Mucosa of stomach (tissue), 1 donor: ENCODE measurements around the gene ACOX2.

Source experiments
- H3K27me3 ChIP-seq: one replicate; pipeline ENCODE4 v1.7.0; 2013; ENCODE audit warnings: mild to moderate bottlenecking, low read length; ENCODE audit not compliant: control insufficient read depth, insufficient read depth
- H3K36me3 ChIP-seq: one replicate; pipeline ENCODE4 v1.7.0; 2013; ENCODE audit warnings: low read length; ENCODE audit not compliant: control insufficient read depth, insufficient read depth
- H3K4me1 ChIP-seq: one replicate; pipeline ENCODE4 v1.7.0; 2013; ENCODE audit warnings: mild to moderate bottlenecking, low read length; ENCODE audit not compliant: control insufficient read depth, insufficient read depth
- H3K4me3 ChIP-seq: one replicate; pipeline ENCODE4 v1.7.0; 2013; ENCODE audit warnings: low read length
- H3K9ac ChIP-seq: one replicate; pipeline ENCODE4 v1.7.0; 2013; ENCODE audit warnings: mild to moderate bottlenecking, low read length, moderate library complexity
- H3K9me3 ChIP-seq: one replicate; pipeline ENCODE4 v1.7.0; 2013; ENCODE audit warnings: mild to moderate bottlenecking, low read length, moderate library complexity; ENCODE audit not compliant: control insufficient read depth
- donor health status: Pancreatic carcinoma.

Gene ACOX2

DNA sequence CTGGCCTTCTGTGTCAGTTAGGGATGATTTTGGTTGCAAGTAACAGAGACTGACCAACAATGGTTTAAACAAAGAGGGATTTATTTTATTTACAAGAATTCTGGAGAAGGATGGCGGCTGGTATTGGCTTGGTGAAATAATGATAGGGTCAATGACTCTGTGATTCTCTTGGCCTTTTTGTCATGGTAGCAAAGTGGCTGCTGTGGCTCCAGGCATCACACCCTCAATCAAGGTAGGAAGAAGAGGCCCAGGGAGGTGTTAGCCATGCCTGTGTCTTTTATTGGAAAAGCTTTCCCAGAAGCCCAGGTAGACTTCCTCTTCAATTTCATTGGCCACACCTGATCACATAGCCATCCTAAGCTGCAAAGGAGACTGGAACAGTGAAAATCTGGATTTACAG is 27.1 kb upstream of the ACOX2 start:
- Histone ChIP-seq H3K36me3 (no peaks in the 10 kb centered on the region), H3K4me1 (no peaks in the 10 kb centered on the region), H3K9ac (no peak overlapping the region), H3K4me3 (no peak overlapping the region), H3K9me3 (no peaks in the 10 kb centered on the region), H3K27me3 (no peaks in the 10 kb centered on the region)

DNA sequence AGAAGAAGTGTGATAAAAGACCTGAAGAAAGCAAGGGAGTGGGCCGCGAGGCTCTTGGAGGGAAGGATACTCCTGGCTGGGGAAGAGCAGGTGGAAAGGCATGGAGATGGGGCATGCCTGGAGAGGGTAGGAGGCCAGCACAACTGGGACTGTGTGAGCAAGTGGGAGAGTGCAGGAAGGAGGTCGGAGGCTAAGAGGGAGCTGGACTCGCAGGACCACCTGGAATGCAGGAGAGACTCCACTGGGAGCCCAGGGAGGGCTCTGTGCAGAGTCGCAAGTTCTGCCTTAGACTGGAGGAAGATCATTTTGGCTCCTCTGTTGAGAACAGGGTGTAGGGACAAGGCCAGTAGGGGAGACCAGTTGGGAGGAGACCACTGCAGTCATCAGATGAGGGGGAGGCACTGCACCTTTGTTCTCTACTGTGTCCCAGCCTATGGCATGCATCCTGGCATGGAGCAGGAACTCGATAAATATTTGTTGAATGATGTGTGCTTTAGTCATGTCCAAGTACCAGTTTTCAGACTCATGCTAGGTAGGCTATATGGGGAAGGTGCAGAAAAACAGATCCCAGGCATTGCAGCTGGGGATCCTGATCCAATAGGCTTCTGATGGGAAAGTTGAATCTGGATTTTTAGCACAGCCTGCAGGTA is 26.5 kb upstream of the ACOX2 start:
- no peaks in the 10 kb centered on the region for H3K27me3 ChIP-seq
- H3K4me3 ChIP-seq, result no peak overlapping the region
- no peaks in the 10 kb centered on the region for H3K9me3 ChIP-seq
- no peaks in the 10 kb centered on the region for H3K4me1 ChIP-seq
- H3K36me3 ChIP-seq, result no peaks in the 10 kb centered on the region
- H3K9ac ChIP-seq, result no peak overlapping the region

DNA sequence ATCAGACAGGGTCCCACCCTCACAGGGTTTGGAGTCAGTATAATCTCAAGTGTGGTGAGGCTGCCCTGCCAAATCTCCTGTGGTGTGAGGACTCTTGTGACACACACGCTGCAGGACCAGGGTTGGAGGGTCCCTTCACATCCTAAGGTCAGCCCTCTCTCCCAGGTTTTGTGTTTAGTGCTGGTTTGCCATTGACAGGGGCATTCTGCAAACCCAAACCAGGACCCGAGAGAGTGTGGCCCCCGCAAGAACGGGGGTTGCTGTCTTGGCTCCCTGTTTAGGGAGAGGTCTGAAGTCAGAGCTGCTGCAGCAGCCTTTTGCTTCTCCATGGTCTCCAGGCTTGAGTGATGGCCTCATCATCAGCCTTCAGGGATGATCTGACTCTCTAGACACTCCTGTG is 25.5 kb upstream of the ACOX2 start:
- no peak overlapping the region for H3K9ac ChIP-seq
- no peaks in the 10 kb centered on the region for H3K36me3 ChIP-seq
- H3K4me3 ChIP-seq, result no peak overlapping the region
- H3K4me1 ChIP-seq, result no peaks in the 10 kb centered on the region
- H3K27me3 ChIP-seq, result no peaks in the 10 kb centered on the region
- no peaks in the 10 kb centered on the region for H3K9me3 ChIP-seq

DNA sequence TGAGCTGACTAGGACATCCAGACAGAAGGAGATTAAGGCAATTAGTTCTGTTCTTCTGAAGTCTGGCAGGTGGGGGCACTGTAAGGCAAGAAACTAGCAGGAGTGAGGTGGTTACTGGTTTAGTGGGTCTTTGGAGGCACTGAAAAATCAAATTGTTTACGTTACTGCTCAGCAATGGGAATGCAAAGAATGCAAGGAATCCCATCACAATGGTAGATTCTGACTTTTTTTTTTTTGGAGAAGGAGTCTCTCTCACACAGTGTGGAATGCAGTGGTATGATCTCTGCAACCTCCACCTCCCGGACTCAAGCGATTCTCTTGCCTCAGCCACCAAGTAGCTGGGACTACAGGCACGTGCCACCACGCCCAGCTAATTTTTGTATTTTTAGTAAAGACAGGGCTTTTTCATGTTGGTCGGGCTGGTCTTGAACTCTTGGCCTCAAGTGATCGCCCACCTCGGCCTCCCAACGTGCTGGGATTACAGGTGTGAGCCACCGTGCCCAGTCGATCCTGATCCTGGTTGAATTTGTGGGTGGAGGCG is 23.9 kb upstream of the ACOX2 start:
- Histone ChIP-seq H3K27me3 (no peaks in the 10 kb centered on the region), H3K9ac (no peak overlapping the region), H3K4me1 (no peaks in the 10 kb centered on the region), H3K4me3 (no peak overlapping the region), H3K9me3 (no peaks in the 10 kb centered on the region), H3K36me3 (no peaks in the 10 kb centered on the region)

DNA sequence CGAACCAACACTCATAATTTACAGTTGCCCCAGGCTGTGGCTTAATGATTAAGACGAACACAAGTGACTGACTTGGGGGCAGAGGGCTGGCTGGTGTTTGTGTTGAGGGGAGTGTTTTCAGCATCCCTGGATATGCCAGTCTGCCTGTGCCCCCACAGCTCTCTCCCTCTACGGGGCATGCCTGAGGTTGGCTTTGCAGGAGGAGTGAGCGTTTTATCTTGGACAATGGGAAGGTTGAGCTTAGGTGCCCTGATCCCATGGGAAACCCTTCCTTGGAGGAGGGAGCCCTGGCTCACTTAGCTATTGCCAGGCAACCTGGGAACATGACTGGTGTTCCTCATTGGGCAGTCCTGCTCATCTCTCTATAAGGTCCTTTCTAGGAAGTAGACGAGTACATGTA is 22.6 kb upstream of the ACOX2 start:
- Histone ChIP-seq H3K4me3 (no peak overlapping the region), H3K36me3 (no peaks in the 10 kb centered on the region), H3K4me1 (no peaks in the 10 kb centered on the region), H3K27me3 (no peaks in the 10 kb centered on the region), H3K9ac (no peak overlapping the region), H3K9me3 (no peaks in the 10 kb centered on the region)

DNA sequence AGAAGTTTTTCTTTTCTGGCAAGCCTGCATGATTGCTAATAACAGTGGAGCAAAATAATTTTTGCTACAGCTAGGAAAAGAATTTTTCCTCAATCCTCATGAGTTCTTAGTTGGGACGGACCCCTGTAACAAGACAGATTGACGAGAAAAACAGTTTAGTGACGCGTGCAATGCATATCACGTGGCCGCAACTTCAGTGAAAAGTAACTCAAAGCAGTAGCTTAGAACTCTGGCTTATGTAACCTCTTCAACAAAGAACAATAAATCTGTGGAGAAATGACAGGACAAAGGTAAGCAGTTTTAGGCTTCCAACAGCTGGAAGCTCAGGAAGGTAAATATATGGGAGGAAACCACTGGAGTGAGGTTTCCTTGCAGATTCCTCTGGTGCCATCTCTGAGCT is 20.5 kb upstream of the ACOX2 start:
- H3K4me3 ChIP-seq, result no peak overlapping the region
- no peaks in the 10 kb centered on the region for H3K4me1 ChIP-seq
- H3K9me3 ChIP-seq, result no peaks in the 10 kb centered on the region
- H3K9ac ChIP-seq, result no peak overlapping the region
- no peaks in the 10 kb centered on the region for H3K27me3 ChIP-seq
- no peaks in the 10 kb centered on the region for H3K36me3 ChIP-seq

DNA sequence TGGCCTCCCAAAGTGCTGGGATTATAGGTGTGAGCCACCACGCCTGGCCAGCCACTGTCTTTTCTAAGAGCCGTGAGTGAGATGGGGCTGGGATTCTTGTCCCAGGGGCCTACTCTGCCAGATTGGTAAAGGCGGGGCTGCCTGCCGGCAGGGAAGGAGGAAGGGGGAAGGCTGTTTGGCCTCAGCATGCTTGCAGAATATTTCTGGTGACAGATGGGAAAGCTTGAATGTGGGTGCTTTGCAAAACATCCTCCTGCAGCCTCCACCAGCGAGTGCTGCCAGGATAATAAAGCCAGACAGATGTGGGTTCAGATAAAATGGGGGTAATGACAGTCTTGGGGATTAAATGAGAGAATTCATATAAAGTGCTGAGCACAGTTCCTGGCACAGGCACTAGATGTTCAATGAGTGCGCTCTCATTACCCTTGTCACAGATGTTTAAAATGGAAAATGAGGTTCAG is 19.8 kb upstream of the ACOX2 start:
- H3K36me3 ChIP-seq, result no peaks in the 10 kb centered on the region
- no peak overlapping the region for H3K9ac ChIP-seq
- no peaks in the 10 kb centered on the region for H3K9me3 ChIP-seq
- H3K4me3 ChIP-seq, result no peak overlapping the region
- H3K4me1 ChIP-seq, result no peaks in the 10 kb centered on the region
- no peaks in the 10 kb centered on the region for H3K27me3 ChIP-seq

DNA sequence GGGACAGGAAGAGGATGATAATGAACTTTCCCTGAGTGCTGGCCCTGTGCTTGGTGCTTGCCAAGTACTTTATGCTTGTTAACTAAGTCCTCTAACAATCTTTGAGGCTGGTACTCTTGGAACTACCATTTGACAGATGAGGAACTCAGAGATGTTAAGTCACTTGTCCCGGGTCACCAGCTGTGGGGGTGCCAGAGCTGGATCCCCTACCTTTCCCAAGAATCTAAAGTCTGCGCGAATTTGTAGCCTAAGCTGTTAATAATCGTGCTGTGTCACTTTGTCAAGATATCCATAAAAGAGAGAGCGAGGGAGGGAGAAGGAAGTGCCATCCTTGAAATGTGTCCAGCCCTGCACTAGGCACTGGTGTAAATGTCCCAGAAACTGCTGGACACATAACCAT is 19.0 kb upstream of the ACOX2 start:
- H3K4me1 ChIP-seq, result no peaks in the 10 kb centered on the region
- no peaks in the 10 kb centered on the region for H3K27me3 ChIP-seq

DNA sequence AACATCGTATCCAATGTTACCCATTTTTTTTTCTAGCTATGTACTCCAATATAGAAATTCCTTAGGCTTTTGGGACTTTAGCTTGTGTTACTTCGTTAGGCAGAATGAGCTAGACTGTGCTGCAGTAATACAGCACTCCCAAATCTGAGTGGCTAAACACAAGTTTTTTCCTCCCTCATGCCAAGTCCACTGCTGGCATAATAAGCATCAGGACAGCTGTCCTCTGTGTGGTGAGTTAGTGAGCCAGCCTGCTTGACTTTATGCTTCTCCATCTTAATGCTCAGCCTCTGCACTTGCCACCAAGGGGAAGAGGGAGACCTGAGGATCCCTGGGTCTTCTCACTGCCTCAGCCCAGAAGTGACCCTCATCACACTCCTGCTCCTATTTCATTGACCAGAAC is 18.2 kb upstream of the ACOX2 start:
- Histone ChIP-seq H3K9ac (no peak overlapping the region), H3K27me3 (no peaks in the 10 kb centered on the region), H3K36me3 (no peaks in the 10 kb centered on the region), H3K9me3 (no peaks in the 10 kb centered on the region), H3K4me3 (no peak overlapping the region), H3K4me1 (no peaks in the 10 kb centered on the region)

More for the DNA sequence above, 19.0 kb upstream of the ACOX2 start:
- Histone ChIP-seq H3K9ac (no peak overlapping the region), H3K36me3 (no peaks in the 10 kb centered on the region), H3K9me3 (no peaks in the 10 kb centered on the region), H3K4me3 (no peak overlapping the region)

DNA sequence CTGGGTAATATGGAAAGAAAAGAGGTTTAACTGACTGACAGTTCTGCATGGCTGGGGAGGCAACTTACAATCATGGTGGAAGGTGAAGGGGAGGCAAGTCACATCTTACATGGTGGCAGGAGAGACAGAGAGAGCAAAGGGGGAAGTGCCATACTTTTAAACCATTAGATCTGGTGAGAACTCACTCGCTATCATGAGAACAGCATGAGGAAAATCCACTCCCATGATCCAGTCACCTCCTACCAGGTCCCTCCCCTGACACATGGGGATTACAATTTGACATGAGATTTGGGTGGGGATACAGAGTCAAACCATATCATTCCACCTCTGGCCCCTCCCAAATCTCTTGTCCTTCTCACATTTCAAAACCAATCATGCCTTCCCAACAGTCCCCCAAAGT is 16.0 kb upstream of the ACOX2 start:
- no peak overlapping the region for H3K4me3 ChIP-seq
- H3K36me3 ChIP-seq, result no peaks in the 10 kb centered on the region
- no peaks in the 10 kb centered on the region for H3K4me1 ChIP-seq
- no peak overlapping the region for H3K9ac ChIP-seq
- H3K27me3 ChIP-seq, result no peaks in the 10 kb centered on the region
- H3K9me3 ChIP-seq, result no peaks in the 10 kb centered on the region

DNA sequence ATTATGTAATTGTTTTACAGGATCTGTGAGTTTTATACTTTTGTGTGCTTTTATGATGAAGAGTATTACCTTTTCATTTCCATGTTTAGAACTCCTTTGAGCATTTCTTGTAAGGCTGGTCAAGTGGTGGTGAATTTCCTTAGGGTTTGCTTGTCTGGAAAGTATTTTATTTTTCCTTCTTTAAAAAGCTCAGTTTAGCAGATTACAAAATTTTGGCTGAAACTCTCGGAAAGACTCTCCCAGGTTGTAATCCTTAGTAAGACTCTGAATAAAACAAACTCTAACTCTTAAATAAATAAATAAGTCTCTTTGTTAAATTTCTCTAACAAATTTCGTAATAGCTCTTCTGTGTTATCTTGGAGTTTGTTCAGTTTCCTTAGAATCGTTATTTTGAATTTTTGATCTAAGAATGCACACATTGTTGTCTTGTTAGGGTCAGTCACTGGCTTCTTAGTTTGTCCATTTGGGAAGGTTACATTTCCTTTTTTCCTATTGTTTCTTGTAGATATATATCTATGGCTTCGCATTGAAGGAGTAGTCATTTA is 14.7 kb upstream of the ACOX2 start:
- H3K4me3 ChIP-seq, result no peak overlapping the region
- H3K27me3 ChIP-seq, result no peaks in the 10 kb centered on the region
- no peak overlapping the region for H3K9ac ChIP-seq
- no peaks in the 10 kb centered on the region for H3K36me3 ChIP-seq
- H3K4me1 ChIP-seq, result no peaks in the 10 kb centered on the region
- H3K9me3 ChIP-seq, result no peaks in the 10 kb centered on the region

DNA sequence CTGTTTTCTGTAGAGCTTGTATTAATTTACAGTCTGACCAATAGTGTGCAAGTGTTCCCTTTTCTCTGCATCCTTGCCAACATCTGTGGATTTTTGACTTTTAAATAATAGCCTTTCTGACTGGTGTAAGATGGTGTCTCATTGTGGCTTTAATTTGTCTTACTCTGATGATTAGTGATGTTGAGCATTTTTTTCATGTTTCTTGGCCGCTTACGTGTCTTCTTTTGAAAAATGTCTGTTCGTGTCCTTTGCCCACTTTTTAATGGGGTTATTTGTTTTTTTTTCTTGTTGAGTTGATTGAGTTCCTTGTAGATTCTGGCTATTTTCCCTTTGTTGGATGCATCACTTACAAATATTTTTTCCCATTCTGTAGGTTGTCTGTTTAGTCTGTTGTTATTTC is 7.6 kb upstream of the ACOX2 start:
- Histone ChIP-seq H3K4me1 (no peaks in the 10 kb centered on the region), H3K27me3 (no peaks in the 10 kb centered on the region), H3K9ac (no peak overlapping the region), H3K4me3 (no peak overlapping the region), H3K9me3 (no peaks in the 10 kb centered on the region), H3K36me3 (no peaks in the 10 kb centered on the region)
